Ascending aorta (tissue), 2 donors: ENCODE results near the gene DIS3L. TPM values are rescaled to one million over a fixed set of nuclear protein-coding genes. Genes with fewer than 3 reads are reported as not detected.
A peak's percentile ranks its signal among the peaks of the same experiment; 100 is the strongest.
"Not testable (repeated sequence)": the region's sequence is repeated elsewhere in the genome, so short reads cannot be mapped to it uniquely, and the experiment has no call there.

Source experiments
- DNase-seq, 2 donors: peaks; one replicate each; pipeline ENCODE4 v3.0.0-alpha.2; 2019; ENCODE audit warnings: low spot score in 2 of 2
- H3K27ac ChIP-seq, 2 donors: fragments of 200-600 bp; sonication (generic); one replicate each; pipeline ENCODE4 v1.5.1; 2016 to 2017; ENCODE audit warnings: mild to moderate bottlenecking in 1 of 2
- H3K27me3 ChIP-seq: fragments of 200-600 bp; sonication (generic); one replicate; pipeline ENCODE4 v1.5.1; 2017
- H3K36me3 ChIP-seq, 2 donors: fragments of 200-600 bp; sonication (generic); one replicate each; pipeline ENCODE4 v1.5.1; 2016
- H3K4me1 ChIP-seq, 2 donors: fragments of 200-600 bp; sonication (generic); one replicate each; pipeline ENCODE4 v1.5.1; 2016 to 2017; ENCODE audit warnings: mild to moderate bottlenecking in 1 of 2
- H3K4me3 ChIP-seq, 2 donors: fragments of 200-600 bp; sonication (generic); one replicate each; pipeline ENCODE4 v1.5.1; 2016 to 2017; ENCODE audit warnings: mild to moderate bottlenecking in 1 of 2
- H3K9me3 ChIP-seq, 2 donors: fragments of 200-600 bp; sonication (generic); one replicate each; pipeline ENCODE4 v1.5.1; 2016
- intact Hi-C: fragments of 100-400 bp; cut with DNase I; formaldehyde crosslinking; loops from one replicate; pipeline ENCODE4 v1.15.1; 2023
- total RNA-seq: library from RNA; depleted of rRNA; stranded (reverse); fragments of >200 nt; gene quantifications from one replicate; pipeline ENCODE4 v1.1.0, GENCODE V29; 2016
- TF ChIP-seq, protein P1 (sequence below), 3 experiments: fragments of 200-600 bp in 2 of 3; fragments of 450-650 bp in 1 of 3; sonication (generic) in 2 of 3; IDR thresholded peaks; one replicate each; pipeline ENCODE4 v1.5.1; 2016 to 2019; ENCODE audit warnings: antibody characterized with exemption in 3 of 3, mild to moderate bottlenecking in 1 of 3, moderate library complexity in 1 of 3

The DIS3L gene
- total RNA-seq, 1 donor from 2014 or later = 10.3 TPM

DNA sequence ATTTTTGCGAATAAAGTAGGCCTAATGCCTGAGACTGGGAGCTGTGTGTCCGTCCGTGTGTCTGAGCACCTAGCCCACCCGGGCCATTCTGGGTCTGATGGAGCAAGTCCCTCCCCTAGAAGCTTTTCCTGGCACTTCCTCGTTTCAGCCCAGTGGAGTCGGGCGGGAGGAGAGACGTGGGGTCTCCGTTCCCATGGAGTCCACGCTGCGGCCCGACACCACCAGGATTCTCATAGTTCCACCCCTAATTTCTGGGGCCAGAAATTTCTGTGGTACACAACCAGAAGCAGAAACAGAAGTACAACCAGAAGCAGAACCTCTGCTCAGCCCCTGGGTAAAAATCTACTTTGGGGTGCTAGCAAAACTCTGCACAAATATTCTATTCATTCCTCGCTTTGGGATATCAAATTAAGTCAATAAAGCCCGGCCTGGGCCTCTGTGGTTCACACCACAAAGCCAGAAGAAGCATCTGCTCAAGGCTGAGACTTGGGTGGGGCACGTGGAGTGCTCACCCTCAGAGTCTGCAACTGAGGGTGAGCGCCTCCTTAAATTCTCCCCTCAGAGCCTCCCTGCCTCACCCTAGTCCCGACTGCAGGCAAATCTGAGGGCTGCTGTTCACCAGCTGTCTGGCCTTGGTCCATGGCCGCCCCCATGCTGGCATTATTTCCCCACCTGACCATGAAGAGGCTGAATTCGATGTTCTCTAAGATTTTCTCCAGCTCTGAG lies 38.3 kb upstream of the DIS3L start:
- Histone ChIP-seq H3K4me3 (peak overlapping the region in 1 of 2 donors; percentile 68), H3K4me1 (peaks cover 19 to 20% of the 10 kb centered on the region in 2 donors), H3K27me3 (peaks cover 5% of the 10 kb centered on the region), H3K36me3 (no peaks in the 10 kb centered on the region), H3K9me3 (no peaks in the 10 kb centered on the region), H3K27ac (no peak overlapping the region)
- TF ChIP-seq, protein P1, sequence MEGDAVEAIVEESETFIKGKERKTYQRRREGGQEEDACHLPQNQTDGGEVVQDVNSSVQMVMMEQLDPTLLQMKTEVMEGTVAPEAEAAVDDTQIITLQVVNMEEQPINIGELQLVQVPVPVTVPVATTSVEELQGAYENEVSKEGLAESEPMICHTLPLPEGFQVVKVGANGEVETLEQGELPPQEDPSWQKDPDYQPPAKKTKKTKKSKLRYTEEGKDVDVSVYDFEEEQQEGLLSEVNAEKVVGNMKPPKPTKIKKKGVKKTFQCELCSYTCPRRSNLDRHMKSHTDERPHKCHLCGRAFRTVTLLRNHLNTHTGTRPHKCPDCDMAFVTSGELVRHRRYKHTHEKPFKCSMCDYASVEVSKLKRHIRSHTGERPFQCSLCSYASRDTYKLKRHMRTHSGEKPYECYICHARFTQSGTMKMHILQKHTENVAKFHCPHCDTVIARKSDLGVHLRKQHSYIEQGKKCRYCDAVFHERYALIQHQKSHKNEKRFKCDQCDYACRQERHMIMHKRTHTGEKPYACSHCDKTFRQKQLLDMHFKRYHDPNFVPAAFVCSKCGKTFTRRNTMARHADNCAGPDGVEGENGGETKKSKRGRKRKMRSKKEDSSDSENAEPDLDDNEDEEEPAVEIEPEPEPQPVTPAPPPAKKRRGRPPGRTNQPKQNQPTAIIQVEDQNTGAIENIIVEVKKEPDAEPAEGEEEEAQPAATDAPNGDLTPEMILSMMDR (IDR thresholded peaks at IDR 0.05) = no peak
- no peak for DNase-seq
- intact Hi-C loops = no loop called here

DNA sequence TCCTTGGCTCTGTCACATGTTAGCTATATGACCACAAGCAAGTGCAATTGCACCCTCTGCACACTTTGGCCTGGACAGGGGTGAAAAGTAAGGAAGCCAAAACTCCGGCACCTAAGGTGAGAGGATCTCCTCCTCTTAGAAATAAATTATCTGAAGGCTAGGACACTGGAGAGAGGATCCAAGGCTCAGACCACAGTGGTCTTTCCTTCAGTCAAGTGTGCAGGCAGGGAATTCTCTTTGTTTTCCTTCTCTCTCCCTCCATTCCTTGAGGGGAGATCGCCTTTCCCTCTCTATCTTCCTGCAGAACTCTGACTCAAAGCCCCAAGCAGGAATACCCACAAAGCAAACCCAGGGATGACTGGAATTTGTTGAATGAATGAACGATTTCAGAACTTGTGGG lies 36.7 kb upstream of the DIS3L start:
- peaks cover 19 to 20% of the 10 kb centered on the region in 2 donors for H3K4me1 ChIP-seq
- H3K9me3 ChIP-seq = no peaks in the 10 kb centered on the region
- peaks cover 5% of the 10 kb centered on the region for H3K27me3 ChIP-seq
- H3K27ac ChIP-seq = no peak overlapping the region
- no peak overlapping the region for H3K4me3 ChIP-seq
- DNase-seq = no peak
- TF ChIP-seq, protein P1 (IDR thresholded peaks at IDR 0.05) = no peak
- intact Hi-C loops = no loop called here
- no peaks in the 10 kb centered on the region for H3K36me3 ChIP-seq

DNA sequence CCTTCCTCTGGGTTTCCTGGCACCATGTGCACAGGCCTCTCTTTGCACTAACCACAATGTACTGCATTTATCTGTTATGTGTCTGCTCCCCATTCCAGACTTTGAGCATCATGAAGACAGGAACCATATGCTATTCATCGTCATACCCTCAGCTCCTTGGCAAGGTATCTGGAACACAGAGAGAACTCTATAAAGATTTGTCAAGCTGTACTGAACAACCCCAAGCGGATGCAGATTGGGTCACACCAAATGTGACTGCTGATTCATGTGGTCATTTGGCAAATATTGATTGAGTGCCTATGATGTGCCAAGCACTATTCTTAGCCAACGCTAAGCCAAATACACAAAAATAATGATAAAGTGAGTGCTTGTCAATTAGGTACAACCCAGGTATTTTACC lies 32.3 kb upstream of the DIS3L start:
- no peaks in the 10 kb centered on the region for H3K36me3 ChIP-seq
- TF ChIP-seq, protein P1 (IDR thresholded peaks at IDR 0.05) = no peak
- peaks cover 3% of the 10 kb centered on the region for H3K27me3 ChIP-seq
- no peak overlapping the region for H3K4me3 ChIP-seq
- H3K9me3 ChIP-seq = no peaks in the 10 kb centered on the region
- no peak overlapping the region for H3K27ac ChIP-seq
- intact Hi-C loops = no loop called here
- H3K4me1 ChIP-seq = no peaks in the 10 kb centered on the region
- no peak for DNase-seq

DNA sequence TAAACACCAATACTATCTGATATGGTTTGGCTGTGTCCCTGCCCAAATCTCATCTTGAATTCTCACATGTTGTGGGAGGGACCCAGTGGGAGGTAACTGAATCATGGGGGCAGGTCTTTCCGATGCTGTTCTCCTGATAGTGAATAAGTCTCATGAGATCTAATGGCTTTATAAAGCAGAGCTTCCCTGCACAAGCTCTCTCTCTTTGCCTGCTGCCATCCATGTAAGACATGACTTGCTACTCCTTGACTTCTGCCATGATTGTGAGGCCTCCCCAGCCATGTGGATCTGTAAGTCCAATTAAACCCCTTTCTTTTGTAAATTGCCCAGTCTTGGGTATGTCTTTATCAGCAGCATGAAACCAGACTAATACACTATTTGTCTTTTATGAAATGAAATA lies 30.5 kb upstream of the DIS3L start:
- H3K4me1 ChIP-seq, DNase-seq, H3K27ac ChIP-seq, H3K9me3 ChIP-seq, H3K4me3 ChIP-seq, H3K36me3 ChIP-seq, intact Hi-C loops, H3K27me3 ChIP-seq: not testable (repeated sequence)

DNA sequence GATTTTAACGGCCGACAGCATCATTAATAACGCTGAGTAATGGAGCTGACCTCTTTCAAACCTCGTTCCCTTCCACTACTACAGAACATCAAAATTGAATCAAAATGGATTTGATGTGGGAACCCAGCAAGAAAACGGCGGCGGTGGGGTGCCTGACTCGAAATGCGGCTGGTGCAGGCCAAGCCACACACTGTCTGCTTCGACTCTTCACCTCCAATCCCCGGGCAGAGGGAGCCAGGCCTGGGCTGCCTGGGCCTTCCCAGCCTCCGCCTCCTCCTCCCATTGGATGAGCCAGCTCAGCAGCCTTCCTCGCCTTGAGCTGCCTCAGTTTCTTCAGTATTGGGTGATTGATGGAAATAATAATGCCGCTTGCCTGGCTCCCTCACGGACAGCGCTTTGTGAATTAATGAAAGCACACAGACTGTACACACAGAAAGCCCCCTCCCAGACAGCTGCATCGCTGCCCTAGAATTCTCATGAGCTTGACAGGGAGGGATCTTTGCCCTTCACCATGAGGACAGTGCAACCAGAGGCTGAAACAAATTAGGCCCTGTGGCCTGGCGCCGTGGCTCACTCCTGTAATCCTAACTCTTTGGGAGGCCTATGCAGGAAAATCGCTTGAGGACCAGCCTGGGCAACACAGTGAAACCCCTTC lies 28.4 kb upstream of the DIS3L start:
- DNase-seq = no peak
- no peaks in the 10 kb centered on the region for H3K4me1 ChIP-seq
- H3K9me3 ChIP-seq = no peaks in the 10 kb centered on the region
- TF ChIP-seq, protein P1 (IDR thresholded peaks at IDR 0.05) = no peak
- H3K4me3 ChIP-seq = no peak overlapping the region
- no peak overlapping the region for H3K27ac ChIP-seq
- no peaks in the 10 kb centered on the region for H3K27me3 ChIP-seq
- H3K36me3 ChIP-seq = no peaks in the 10 kb centered on the region
- intact Hi-C loops = no loop called here

DNA sequence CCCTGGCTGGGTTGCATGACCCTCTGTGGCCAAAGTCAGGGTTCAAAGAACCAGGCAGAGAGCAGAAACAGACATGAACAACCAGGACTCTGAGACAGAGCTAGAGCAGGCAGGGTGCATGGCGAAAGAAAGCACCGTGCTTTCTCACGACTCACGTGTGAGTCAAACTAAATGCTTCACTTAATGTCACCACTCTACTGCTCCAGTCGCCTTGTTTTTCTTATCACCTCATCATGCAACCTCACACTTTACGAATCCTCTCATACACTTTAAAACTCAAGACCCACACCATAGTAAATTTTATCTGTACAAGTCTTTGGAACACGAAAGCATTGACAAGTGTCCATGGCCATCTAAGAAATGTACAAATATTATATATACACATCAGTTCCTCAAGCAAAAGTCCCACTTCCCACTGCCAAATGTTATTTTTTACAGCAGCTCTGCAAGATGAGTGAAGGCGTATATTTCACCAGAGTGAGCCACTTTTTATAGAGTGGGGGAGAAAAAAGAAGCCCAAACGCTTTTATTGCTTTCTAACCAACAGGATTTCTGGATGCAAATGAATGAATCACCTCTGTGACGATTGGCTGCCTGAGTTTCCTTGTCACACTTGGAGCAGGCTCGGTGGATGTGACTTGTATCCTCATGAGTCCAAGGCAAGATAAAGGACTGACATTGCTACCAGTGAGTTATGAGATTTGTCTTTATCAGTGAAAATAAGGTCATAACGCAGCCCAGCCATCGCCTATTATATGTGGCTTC lies 23.9 kb upstream of the DIS3L start:
- intact Hi-C loops = no loop called here
- Histone ChIP-seq H3K36me3 (no peaks in the 10 kb centered on the region), H3K4me1 (no peaks in the 10 kb centered on the region), H3K27ac (no peak overlapping the region), H3K9me3 (no peaks in the 10 kb centered on the region), H3K4me3 (no peak overlapping the region), H3K27me3 (no peaks in the 10 kb centered on the region)
- no peak for DNase-seq
- TF ChIP-seq, protein P1 (IDR thresholded peaks at IDR 0.05) = no peak
